ENCODE data around the gene AMPD2. TPM values are rescaled to one million over a fixed set of nuclear protein-coding genes. Genes with fewer than 3 reads are reported as not detected.

Gene AMPD2
- total RNA-seq, 2 donors from 2014 or later, result 28.0 to 60.3 TPM

DNA sequence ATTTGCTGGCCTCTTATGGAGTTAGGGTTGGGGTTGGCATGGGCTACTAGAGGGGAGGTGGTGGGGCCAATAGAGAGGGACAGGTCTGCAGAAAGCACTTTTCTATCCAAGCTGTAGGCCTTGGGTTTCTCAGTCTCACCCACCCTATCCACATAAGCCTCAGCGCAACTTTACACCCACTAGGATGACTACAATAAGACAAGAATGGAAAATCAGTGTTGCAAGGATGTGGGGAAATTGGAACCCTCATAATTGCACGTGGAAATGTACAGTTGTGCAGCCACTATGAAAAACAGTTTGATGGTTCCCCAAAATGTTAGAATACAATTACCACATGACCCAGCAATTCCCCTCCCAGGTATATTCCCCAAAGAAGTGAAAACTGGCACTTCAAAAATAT lies 22.2 kb downstream of the AMPD2 start:
- H3K9me3 ChIP-seq, result no peaks in the 10 kb centered on the region
- no peak overlapping the region for H3K27ac ChIP-seq
- no peaks in the 10 kb centered on the region for H3K36me3 ChIP-seq
- TF ChIP-seq, protein P1, sequence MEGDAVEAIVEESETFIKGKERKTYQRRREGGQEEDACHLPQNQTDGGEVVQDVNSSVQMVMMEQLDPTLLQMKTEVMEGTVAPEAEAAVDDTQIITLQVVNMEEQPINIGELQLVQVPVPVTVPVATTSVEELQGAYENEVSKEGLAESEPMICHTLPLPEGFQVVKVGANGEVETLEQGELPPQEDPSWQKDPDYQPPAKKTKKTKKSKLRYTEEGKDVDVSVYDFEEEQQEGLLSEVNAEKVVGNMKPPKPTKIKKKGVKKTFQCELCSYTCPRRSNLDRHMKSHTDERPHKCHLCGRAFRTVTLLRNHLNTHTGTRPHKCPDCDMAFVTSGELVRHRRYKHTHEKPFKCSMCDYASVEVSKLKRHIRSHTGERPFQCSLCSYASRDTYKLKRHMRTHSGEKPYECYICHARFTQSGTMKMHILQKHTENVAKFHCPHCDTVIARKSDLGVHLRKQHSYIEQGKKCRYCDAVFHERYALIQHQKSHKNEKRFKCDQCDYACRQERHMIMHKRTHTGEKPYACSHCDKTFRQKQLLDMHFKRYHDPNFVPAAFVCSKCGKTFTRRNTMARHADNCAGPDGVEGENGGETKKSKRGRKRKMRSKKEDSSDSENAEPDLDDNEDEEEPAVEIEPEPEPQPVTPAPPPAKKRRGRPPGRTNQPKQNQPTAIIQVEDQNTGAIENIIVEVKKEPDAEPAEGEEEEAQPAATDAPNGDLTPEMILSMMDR (IDR thresholded peaks at IDR 0.05), result no peak
- H3K4me1 ChIP-seq, result peaks cover 4% of the 10 kb centered on the region
- intact Hi-C loops (cut with DNase I), result loop anchor here (2.0 kb wide), 1 partner anchor 131 kb away; no protein-coding TSS in a partner anchor
- H3K4me3 ChIP-seq, result no peak overlapping the region
- H3K27me3 ChIP-seq, result no peaks in the 10 kb centered on the region
- H3K9ac ChIP-seq (ENCODE audit: low read depth in 2 of 2, low read length in 2 of 2), result no peak overlapping the region
- DNase-seq, result no peak

DNA sequence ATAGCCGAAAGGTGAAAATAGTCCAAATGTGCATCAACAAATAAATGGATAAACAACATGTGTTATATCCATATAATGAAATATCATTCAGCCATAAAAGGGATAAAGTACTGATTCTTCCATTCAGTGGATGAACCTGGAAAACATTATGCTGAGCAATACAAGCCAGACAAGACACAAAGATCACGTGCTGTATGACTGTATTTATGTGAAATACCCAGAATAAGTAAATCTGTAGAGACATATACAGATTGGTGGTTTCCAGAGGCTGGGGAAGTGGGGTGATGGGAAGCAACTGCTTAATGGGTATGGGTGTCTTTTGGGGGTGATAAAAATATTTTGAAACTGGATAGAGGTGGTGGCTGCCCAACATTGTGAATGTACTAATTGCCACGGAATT lies 23.0 kb downstream of the AMPD2 start:
- H3K4me3 ChIP-seq, result no peak overlapping the region
- H3K27ac ChIP-seq, result no peak overlapping the region
- no peaks in the 10 kb centered on the region for H3K9me3 ChIP-seq
- TF ChIP-seq, protein P1 (IDR thresholded peaks at IDR 0.05), result no peak
- H3K4me1 ChIP-seq, result peaks cover 4% of the 10 kb centered on the region
- no peaks in the 10 kb centered on the region for H3K27me3 ChIP-seq
- intact Hi-C loops (cut with DNase I), result loop anchor here (2.0 kb wide), 1 partner anchor 130 kb away; no protein-coding TSS in a partner anchor
- no peak for DNase-seq
- H3K9ac ChIP-seq (ENCODE audit: low read depth in 2 of 2, low read length in 2 of 2), result no peak overlapping the region
- no peaks in the 10 kb centered on the region for H3K36me3 ChIP-seq

DNA sequence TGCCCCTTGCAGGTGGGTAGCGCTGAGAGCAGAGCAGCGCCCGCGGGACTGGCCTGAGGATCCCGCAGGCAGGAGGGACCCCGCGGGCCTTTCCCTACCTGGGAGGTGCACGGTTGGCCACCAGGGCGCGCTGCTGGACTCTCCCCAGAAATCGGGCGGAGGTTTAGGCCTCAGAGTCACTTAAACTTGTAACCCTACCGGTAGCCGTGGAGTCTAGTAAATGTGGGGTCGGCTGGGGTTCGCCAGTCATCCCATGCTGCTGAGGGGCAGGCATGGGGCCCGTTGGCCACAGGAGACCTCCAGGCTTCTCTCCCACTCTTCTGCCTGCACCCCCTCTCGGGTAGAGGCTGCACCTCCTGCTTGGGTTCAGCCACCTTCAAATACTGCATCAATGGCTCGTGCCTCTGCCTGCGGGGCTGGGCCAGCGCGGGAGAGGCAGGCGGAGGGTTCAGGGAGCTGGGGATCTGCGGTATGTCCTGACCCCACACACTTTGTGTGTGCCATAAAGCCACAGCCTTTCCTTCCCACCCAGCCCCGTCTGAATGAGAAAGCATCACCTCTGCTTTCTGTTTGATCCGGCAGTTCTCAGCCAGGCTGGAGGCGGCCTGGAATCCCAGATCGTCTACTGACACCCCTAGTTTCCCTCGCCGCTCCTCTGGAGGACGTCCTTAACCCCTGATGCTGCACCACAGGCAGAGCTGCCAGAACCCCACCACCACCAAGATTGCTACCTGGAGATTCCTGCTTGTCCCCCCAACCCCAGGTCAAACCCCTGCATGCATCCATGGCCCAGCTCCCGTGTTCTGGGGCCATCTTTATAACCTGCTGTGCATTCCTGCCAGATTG lies 24.0 kb downstream of the AMPD2 start:
- H3K27ac ChIP-seq, result no peak overlapping the region
- H3K9ac ChIP-seq (ENCODE audit: low read depth in 2 of 2, low read length in 2 of 2), result peak overlapping the region in 1 of 2 donors; percentile 46
- no peaks in the 10 kb centered on the region for H3K36me3 ChIP-seq
- no peaks in the 10 kb centered on the region for H3K27me3 ChIP-seq
- peak; percentile 90 for DNase-seq
- H3K9me3 ChIP-seq, result no peaks in the 10 kb centered on the region
- no peak overlapping the region for H3K4me3 ChIP-seq
- H3K4me1 ChIP-seq, result peaks cover 4% of the 10 kb centered on the region
- TF ChIP-seq, protein P1 (IDR thresholded peaks at IDR 0.05), result peak; percentile 91
- intact Hi-C loops (cut with DNase I), result loop anchor here (2.0 kb wide), 1 partner anchor 129 kb away; no protein-coding TSS in a partner anchor

DNA sequence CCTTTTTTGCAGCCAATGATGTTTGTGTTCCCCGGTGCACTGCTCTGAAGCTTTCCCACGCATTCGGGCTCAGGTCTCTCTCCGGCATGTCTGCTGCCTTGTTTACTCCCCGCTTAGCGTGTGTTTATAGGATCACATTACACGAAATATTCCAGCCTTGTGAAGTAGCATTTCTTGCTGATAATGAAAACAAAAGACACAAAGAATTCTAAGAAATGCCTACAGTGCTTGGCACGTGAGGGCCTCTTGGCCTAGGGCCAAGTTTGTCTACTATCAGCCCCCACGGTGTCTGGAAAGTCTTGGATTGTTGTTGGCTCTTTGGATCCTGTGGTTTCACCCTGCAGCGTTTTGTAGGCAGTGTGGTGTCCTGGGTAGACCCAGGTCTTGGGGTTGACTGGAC lies 25.0 kb downstream of the AMPD2 start:
- Histone ChIP-seq H3K4me3 (no peak overlapping the region), H3K27me3 (no peaks in the 10 kb centered on the region), H3K36me3 (no peaks in the 10 kb centered on the region), H3K9ac (ENCODE audit: low read depth in 2 of 2, low read length in 2 of 2) (no peak overlapping the region), H3K4me1 (peaks cover 4% of the 10 kb centered on the region), H3K9me3 (no peaks in the 10 kb centered on the region), H3K27ac (no peak overlapping the region)
- no peak for DNase-seq
- intact Hi-C loops (cut with DNase I), result no loop called here
- TF ChIP-seq, protein P1 (IDR thresholded peaks at IDR 0.05), result no peak

DNA sequence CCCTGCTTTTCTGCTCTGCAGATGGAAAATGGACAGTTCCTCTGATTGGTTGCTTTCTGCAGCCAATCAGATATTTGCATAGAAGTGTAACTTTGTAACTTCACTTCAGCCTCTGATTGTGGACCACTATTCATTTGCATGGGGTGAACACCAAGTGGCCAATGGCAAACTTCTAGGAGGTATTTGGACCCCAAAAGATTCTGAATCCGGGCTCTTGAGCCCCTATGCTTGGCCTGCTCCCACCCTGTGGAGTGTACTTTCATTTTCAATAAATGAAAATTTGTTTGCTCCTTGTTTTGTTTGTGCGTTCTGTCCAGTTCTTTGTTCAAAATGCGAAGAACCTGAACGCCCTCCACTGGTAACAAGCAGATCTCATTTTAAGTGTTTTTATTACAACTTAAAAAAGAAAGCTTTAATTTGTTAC lies 29.9 kb downstream of the AMPD2 start:
- intact Hi-C loops (cut with DNase I), result no loop called here
- H3K9ac ChIP-seq (ENCODE audit: low read depth in 2 of 2, low read length in 2 of 2), result no peak overlapping the region
- H3K4me3 ChIP-seq, result no peak overlapping the region
- no peaks in the 10 kb centered on the region for H3K36me3 ChIP-seq
- no peaks in the 10 kb centered on the region for H3K9me3 ChIP-seq
- DNase-seq, result no peak
- H3K27ac ChIP-seq, result no peak overlapping the region
- H3K4me1 ChIP-seq, result no peaks in the 10 kb centered on the region
- no peaks in the 10 kb centered on the region for H3K27me3 ChIP-seq
- TF ChIP-seq, protein P1 (IDR thresholded peaks at IDR 0.05), result no peak

Data from colonic mucosa (tissue), 4 donors.